ENCODE measurements around the gene SRXN1. TPM values are rescaled to one million over a fixed set of nuclear protein-coding genes. Genes with fewer than 3 reads are reported as not detected.

Gene SRXN1
- total RNA-seq = 10.7 and 12.6 TPM in 2 replicates
- long read RNA-seq, partial matches to known transcripts = 0 of 4 reads
- long read RNA-seq, other reads (novel, unspliced or antisense) = 4 of 4 reads

GRCh38 chr20:653110-653589 is at the start of gene SRXN1:
Gene SRXN1 (minus strand): TSS chr20:653200. CDS start chr20:653185, 15 bp downstream.
- Mint-ChIP-seq H3K36me3 (ENCODE audit: low read depth) (peaks cover 5% of the 10 kb centered on the region), H3K4me3 (peak within 1 kb of the TSS; percentile 79), H3K27ac (ENCODE audit: unreplicated experiment) (peak within 1 kb of the TSS; percentile 25), H3K4me1 (peaks cover 15% of the 10 kb centered on the region), H3K27me3 (ENCODE audit: low read depth) (peaks cover 23% of the 10 kb centered on the region), H3K9me3 (no peaks in the 10 kb centered on the region)
- peak; percentile 82 for DNase-seq (ENCODE audit: low read depth, low spot score)
- TF ChIP-seq, protein P1, sequence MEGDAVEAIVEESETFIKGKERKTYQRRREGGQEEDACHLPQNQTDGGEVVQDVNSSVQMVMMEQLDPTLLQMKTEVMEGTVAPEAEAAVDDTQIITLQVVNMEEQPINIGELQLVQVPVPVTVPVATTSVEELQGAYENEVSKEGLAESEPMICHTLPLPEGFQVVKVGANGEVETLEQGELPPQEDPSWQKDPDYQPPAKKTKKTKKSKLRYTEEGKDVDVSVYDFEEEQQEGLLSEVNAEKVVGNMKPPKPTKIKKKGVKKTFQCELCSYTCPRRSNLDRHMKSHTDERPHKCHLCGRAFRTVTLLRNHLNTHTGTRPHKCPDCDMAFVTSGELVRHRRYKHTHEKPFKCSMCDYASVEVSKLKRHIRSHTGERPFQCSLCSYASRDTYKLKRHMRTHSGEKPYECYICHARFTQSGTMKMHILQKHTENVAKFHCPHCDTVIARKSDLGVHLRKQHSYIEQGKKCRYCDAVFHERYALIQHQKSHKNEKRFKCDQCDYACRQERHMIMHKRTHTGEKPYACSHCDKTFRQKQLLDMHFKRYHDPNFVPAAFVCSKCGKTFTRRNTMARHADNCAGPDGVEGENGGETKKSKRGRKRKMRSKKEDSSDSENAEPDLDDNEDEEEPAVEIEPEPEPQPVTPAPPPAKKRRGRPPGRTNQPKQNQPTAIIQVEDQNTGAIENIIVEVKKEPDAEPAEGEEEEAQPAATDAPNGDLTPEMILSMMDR (conservative IDR thresholded peaks at IDR 0.05) = peak; percentile 70

- Mint-ChIP-seq H3K36me3 (ENCODE audit: low read depth) (no peaks in the 10 kb centered on the region), H3K27me3 (ENCODE audit: low read depth) (peaks cover 8% of the 10 kb centered on the region), H3K9me3 (no peaks in the 10 kb centered on the region), H3K4me3 (no peak overlapping the region), H3K27ac (ENCODE audit: unreplicated experiment) (no peak overlapping the region), H3K4me1 (peaks cover 15% of the 10 kb centered on the region)
- TF ChIP-seq, protein P1 (conservative IDR thresholded peaks at IDR 0.05) = no peak
- no peak for DNase-seq (ENCODE audit: low read depth, low spot score)
Measured at GRCh38 chr20:701401-702129, 48.6 kb upstream of the SRXN1 start.

DNA sequence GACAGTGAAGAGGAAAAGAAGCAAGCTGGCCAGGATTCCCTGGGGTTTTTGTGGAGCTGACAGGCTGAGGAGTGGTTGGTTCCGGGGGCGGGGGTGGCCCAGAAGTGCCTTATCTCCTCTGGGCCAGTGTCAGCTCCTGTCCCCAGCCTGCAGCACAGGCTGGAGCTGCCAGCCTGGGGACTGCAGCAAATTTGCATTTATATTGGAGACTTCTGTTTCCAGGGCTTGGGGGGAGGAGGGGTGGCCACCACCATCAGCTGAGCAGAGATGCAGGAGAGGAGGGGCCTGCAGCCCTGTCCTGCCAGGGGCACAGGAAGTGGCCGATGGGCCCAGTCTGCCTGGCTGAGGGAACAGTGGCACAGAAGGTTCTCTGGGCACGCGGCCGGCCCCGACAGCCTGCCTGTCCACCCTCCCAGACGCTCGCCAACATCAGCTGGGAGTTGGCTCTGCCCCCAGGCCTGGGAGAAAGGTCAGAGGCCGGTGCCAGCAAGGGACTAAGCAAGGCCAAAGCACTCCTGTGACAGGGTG is 46.9 kb upstream of the SRXN1 start:
- TF ChIP-seq, protein P1 (conservative IDR thresholded peaks at IDR 0.05) = no peak
- peaks cover 24% of the 10 kb centered on the region for H3K4me1 Mint-ChIP-seq
- no peak for DNase-seq (ENCODE audit: low read depth, low spot score)
- H3K27me3 Mint-ChIP-seq (ENCODE audit: low read depth) = no peaks in the 10 kb centered on the region
- H3K36me3 Mint-ChIP-seq (ENCODE audit: low read depth) = no peaks in the 10 kb centered on the region
- H3K9me3 Mint-ChIP-seq = no peaks in the 10 kb centered on the region
- no peak overlapping the region for H3K4me3 Mint-ChIP-seq
- no peak overlapping the region for H3K27ac Mint-ChIP-seq (ENCODE audit: unreplicated experiment)

DNA sequence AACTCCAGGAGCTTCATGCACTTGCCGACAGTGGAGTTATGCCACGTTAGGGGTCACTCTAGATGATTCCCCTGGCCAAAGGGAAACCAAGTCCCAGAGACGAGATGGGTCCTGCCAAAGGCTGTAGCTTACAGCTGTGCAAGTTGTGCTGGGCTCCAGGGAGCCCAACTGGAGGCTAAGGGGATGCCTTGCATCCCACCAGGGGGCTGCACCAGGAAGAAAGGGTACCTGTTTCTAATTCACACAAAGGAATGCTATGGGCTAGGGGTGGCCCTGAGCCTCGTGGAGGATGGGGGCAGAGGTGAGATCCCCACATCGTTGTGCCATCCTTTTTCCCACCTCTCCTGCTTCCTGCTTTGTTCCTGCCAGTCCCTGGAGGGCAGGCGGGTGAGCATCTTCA is 46.3 kb upstream of the SRXN1 start:
- DNase-seq (ENCODE audit: low read depth, low spot score) = no peak
- Mint-ChIP-seq H3K9me3 (no peaks in the 10 kb centered on the region), H3K27ac (ENCODE audit: unreplicated experiment) (no peak overlapping the region), H3K4me3 (no peak overlapping the region), H3K27me3 (ENCODE audit: low read depth) (peaks cover under 1% of the 10 kb centered on the region), H3K4me1 (peaks cover 24% of the 10 kb centered on the region), H3K36me3 (ENCODE audit: low read depth) (no peaks in the 10 kb centered on the region)
- TF ChIP-seq, protein P1 (conservative IDR thresholded peaks at IDR 0.05) = no peak

GRCh38 chr20:698276-698675 is 45.3 kb upstream of the SRXN1 start:
- no peaks in the 10 kb centered on the region for H3K36me3 Mint-ChIP-seq (ENCODE audit: low read depth)
- H3K4me1 Mint-ChIP-seq = peaks cover 24% of the 10 kb centered on the region
- H3K27me3 Mint-ChIP-seq (ENCODE audit: low read depth) = peaks cover 5% of the 10 kb centered on the region
- no peak overlapping the region for H3K27ac Mint-ChIP-seq (ENCODE audit: unreplicated experiment)
- TF ChIP-seq, protein P1 (conservative IDR thresholded peaks at IDR 0.05) = no peak
- H3K9me3 Mint-ChIP-seq = no peaks in the 10 kb centered on the region
- no peak for DNase-seq (ENCODE audit: low read depth, low spot score)
- H3K4me3 Mint-ChIP-seq = no peak overlapping the region
